CD1c-positive myeloid dendritic cell (primary cell): ENCODE data around the gene FAM180B.
"Not testable (repeated sequence)": the region's sequence is repeated elsewhere in the genome, so short reads cannot be mapped to it uniquely, and the experiment has no call there.

ENCODE experiments used
- DNase-seq: peaks from one replicate; pipeline ENCODE4 v3.0.0-alpha.2; 2016; ENCODE audit errors: extremely low spot score

FAM180B gene, protein sequence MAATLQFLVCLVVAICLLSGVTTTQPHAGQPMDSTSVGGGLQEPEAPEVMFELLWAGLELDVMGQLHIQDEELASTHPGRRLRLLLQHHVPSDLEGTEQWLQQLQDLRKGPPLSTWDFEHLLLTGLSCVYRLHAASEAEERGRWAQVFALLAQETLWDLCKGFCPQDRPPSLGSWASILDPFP

DNA sequence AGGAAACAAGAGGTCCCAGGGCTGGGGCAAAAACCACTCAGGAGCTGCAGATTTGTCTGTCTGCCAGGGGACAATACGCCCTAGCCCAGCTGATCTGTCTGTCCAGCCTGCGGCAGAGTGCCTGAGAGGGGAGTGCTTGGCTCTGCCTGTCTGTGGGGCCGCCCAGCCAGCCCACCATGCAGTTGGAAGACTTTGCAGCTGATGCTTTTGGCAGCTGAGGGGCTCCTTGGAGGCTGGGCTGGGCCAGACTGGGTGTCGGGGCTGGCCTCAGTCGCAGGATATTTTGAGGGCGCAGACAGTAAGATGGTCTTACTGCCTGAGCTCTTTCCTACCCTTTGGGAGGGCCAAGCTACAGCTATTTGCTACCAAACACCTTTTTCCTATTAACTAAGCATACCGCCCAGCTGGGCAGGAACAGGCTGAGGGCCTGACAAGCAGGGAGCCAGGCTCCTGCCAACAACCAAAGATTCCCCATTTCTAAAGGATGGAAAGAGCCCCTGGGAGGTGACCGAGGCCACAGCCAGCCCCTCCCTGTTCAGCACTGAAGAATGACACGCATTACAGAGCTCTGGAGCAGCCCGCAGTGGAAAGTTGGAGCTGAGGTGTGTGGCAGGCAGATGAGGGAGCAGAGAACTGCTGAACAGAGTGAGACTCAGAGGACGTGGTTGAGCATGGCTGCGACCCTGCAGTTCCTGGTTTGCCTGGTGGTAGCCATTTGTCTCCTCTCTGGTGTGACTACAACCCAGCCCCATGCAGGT lies at the start of gene FAM180B:
Gene FAM180B, plus strand, starts transcription at position 581 of the 758 bp plus-strand sequence. Its CDS starts 91 bp downstream, at position 672.
- DNase-seq = no peak

DNA sequence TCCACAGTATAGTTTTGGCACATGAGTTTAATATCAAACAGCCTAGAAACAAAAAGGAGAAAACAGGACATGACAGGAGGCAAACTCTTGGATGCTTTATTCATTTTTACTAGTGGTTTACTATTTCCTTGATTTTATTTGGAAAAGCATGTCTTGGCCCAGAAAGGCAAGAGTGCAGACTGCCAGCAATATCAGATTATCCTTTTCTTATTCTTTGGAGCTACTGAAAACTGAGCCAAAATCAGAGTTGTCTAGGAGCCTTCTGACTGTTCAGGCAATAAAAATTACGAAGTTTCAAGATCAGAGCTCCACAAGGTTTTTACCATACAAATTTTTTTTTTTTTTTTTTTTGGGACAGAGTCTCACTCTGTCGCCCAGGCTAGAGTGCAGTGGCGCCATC lies 49.6 kb upstream of the FAM180B start:
- DNase-seq = no peak

DNA sequence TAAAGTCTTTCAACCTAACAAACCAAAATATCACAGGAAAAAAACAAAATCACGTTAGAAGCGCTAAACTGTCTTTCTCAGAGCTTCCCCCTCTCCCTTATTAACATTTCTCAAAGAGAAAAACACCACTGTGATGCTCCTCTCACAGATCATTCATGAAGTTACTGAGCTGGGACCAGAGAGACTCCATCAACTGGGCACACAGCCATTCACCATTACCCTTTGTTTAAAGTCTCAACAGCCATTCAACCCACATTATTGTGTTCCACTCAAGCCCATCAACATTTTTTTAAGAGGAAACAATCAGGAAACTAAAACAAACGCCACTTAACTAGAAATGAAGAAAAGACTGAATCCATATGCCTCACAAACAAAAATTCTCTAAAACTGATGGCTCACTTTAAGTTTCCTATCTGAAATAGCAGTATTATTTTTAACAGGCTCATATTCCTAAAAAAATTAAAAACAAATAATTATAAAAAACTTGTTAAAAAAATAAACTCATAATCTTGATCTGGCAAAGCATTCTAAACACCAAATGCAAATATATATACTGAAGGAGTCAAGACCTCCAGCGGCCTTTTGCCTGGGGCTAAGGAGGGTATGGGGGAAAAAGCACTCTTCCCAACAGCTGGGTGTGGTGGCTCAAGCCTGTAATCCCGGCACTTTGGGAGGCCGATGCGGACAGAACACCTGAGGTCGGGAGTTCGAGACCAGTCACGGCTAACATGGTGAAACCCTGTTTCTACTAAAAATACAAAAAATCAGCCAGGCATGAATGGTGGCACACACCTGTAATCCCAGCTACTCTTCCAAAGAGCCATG lies 47.5 kb upstream of the FAM180B start:
- no peak for DNase-seq

DNA sequence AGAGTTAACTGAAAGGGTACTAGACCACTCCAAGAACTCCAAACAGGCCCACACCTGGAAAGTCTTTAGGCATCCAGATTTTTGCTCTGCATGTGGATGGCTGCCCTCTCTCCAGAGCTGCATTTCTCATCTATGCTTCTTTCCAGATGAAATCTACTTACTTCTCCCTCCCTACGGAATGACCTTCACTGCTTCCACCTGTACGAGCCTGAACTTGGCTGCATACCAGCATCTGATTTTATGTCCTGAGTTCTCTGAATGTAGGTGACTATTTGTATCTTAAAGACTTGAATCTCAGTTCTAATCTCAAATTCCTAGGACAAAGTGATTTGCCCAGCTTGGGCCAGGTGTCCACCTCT lies 46.8 kb upstream of the FAM180B start:
- no peak for DNase-seq

DNA sequence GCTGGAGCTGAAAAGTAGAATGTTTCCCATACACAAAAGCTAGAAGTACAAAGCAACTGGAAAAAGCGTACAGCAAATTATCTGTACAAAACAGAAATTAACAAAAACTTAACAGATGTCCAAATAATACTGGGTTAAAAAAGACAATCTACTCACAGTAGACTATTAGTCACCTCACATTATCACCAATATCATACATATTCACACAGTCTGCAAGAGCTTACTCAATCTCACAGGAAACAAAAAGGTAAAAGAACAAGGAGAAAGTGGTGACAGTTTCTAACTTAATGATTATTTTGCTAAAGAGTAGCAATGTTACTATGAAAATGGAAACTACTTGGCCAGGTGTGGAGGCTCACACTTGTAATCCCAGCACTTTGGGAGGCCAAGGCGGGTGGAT lies 45.4 kb upstream of the FAM180B start:
- no peak for DNase-seq

DNA sequence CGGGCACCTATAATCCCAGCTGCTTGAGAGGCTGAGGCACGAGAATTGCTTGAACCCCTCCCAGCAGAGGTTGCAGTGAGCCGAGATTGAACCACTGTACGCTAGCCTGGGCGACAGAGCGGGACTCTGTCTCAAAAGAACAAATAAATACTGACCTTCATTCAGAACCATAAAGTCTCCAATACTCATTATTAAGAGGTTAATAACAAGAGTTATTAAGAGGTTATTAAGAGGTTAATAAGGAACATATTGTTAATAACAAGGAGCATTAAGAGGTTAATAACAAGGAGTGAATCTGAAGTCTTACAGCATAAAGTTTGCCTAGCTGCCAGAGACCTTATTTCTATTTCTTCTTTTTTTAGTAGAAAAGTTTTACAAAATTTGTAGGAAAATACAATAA lies 41.2 kb upstream of the FAM180B start:
- DNase-seq = no peak

DNA sequence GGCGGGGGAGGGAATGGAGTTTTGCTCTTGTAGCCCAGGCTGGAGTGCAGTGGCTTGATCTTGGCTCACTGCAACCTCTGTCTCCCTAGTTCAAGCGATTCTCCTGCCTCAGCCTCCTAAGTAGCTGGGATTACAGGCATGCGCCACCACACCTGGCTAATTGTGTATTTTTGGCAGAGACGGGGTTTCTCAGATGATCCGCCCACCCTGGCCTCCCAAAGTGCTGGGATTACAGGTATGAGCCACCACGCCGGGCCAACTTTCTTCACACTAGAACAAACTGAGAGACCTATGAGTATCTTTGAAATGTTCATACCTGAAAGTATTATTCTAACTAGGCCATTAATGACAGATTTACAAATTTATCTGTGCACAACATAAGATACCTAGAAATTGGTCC lies 40.2 kb upstream of the FAM180B start:
- not testable (repeated sequence) for DNase-seq

DNA sequence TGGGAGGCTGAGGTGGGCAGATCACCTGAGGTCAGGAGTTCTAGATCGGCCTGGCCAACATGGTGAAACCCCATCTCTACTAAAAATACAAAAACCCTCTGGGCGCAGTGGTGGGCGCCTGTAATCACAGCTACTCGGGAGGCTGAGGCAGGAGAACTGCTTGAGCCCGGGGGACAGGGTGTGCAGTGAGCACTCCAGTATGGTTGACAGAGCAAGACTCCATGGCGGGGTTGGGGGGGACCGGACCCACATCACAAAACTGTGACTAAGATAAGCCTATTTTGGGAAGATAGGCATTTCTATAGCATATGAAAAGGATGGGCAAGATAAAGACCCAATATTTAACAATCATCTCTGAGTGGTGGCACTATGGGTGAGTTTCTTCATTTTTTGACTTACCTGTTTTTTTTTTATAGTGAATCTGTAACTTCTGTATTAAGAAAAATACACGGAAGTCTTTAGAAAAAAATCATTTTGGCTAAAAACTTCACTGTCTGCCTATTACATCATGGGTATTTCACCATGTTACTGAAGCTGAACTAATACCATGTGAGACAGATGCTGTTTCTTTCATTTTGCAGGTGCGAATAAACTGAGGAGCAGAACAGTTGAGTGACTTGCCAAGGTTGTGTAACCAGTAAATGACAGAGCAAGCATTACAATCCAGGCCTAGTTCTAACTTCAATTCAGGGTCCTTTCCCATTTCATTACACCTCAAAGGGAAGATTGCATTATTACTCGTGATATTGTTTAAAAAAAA lies 36.0 kb upstream of the FAM180B start:
- DNase-seq = peak; percentile 52

DNA sequence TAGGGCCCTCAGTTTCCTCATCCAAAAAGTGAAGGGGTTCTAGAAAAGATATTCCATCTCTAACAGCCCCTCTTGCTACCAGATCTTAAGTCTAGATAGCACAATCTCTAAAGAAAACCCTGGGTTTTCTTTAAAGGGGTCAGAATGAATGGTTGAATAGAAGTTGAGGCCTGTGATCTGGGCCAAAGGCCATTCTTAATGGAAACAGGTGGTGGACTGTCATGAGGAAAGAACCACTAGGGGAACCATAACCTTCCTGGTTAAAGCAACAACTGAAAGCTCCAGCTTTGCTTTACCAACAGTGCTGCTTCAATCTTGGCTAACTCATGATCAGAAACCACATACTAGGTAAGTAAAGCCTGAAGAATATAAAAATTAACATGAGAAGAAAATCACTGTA lies 35.4 kb upstream of the FAM180B start:
- DNase-seq = peak; percentile 50

DNA sequence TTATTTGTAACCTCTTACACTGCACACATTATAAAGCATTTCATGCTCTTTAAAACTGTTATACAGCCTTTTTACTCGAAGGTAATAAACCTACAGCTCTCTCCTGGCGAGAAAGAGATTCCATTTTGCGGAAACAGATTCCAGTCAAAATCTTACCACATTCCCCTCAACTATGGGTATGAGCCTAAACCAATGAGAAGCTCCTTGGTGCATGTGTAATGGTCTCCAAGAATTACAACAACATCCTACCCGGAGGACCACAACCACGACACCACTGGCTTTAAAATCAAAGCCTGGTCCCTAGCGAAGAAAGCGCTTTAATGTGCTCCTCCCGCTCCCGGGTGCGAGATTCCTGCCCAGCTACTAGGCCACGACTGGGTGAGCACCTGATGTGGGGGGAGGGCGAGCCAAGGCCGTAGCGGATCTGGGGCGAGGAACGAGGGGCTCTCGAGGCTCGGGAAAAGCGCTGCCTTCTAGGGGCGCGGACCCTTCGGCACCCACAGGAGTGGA lies 34.4 kb upstream of the FAM180B start:
- DNase-seq = peak; percentile 60

DNA sequence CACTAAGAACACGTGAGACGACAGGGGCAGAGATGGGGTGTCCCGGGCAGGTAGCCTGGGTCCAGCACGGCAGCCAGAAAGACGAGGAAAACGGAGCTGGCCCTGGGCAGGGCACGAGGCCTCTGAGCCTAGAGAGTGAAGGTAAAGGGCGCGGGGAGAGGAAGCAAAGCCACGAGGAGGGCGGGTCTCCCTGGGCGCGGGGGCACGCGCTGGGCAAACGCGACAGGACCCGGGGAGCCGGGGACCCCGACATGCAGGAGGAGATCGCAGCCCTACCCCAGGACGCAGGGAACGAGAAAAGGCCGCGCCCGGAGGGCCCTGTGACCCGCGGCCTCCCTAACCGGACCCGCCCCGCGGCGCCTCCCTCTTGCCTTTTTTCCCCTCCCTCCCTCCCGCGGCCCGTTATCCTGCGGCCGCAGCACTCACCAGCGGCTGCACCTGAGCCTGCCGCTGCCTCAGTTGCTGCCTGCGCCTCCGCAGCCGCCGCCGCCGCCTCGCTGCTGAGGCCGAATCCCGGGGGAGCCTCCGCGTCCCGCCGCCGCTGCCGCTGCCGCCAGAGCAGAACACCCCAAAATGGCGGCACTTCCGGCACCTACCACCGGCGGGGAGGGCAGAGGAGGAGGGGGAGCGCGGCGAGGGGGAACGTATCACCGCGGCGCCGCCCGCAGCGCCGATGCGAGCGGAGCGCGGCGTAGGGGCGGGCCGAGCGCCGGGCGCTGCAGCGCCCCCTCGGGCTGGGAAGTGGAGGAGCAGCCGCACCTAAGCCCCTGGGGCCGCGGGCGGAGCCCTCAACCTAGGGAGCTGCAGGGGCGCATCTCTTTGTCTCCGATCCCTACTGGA lies 33.7 kb upstream of the FAM180B start, which contains the start of gene CELF1:
Gene CELF1, minus strand, starts transcription at position 567 of the 840 bp plus-strand sequence. CDS start 53,609 bp downstream, outside the sequence.
- peak; percentile 97 for DNase-seq

DNA sequence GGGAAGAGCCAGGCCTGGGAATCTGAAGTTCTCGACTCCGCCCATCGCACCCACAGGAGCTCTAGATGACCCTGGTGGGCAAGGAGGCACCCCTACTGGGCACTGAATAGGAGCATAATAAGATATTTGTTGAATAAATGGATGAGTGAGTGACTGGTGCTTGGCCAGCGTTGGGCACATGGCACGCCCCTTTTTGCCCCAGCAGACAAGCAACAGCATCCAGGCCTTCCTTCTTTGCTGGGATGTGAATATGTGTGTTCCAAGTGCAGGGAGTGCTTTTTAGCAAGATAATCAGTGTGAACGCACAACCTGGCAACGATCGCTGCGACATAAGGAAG lies 33.1 kb upstream of the FAM180B start:
- DNase-seq = no peak

DNA sequence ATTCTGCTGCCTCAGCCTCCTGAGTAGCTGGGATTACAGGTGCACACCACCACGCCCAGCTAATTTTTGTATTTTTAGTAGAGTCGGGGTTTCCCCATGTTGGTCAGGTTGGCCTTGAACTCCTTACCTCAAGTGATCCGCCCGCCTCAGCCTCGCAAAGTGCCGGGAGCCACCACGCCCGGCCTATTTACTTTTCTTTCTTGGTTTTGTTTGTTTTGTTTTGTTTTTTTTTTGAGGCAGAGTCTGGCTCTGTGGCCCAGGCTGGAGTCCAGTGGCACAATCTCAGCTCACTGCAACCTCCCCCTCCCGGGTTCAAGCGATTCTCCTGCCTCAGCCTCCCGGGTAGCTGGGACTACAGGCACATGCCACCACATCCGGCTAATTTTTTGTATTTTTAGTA lies 29.5 kb upstream of the FAM180B start:
- DNase-seq = not testable (repeated sequence)

DNA sequence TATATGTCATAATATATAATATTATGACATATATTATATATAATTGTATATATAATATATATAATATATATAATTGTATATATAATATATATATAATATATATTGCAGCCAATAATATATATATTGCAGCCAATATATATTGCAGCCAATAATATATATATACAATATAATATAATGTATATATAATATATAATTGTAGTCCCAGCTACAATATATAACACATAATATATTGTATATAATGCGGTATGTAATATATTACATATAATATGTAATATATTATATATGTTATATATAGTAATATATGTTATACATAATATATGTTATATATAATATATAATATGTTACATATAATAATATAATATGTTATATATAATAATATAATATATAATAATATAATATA lies 27.8 kb upstream of the FAM180B start:
- no peak for DNase-seq

DNA sequence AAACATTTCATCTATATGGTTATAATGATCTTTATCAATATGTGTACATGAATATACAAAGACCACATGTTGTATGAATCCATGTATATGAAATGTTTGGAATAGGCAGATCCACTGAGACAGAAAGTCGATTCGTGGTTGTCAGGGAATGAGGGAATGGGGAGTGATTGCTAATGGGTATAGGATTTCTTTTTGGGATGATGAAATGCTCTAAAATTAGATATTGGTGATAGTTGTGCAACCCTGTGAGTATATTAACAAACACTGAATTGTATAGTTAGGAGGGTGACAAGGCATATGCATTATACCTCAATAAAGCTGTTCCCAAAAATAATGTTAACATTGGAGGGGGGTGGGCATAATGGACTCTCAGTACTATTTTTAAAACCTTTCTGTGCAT lies 26.1 kb upstream of the FAM180B start:
- no peak for DNase-seq

DNA sequence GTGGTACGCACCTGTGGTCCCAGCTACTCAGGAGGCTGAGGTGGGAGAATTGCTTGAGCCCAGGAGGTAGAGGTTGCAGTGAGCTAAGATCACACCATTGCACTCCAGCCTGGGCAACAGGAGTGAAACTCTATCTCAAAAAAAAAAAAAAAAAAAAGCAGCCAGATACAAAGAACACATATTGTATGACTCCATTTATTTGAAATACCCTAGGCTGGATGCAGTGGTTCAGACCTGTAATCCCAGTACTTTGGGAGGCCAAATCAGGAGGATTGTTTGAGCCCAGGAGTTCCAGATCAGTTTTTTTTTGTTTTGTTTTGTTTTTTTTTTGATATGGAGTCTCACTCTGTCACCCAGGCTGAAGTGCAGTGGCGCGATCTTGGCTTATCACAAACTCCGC lies 24.1 kb upstream of the FAM180B start:
- not testable (repeated sequence) for DNase-seq

DNA sequence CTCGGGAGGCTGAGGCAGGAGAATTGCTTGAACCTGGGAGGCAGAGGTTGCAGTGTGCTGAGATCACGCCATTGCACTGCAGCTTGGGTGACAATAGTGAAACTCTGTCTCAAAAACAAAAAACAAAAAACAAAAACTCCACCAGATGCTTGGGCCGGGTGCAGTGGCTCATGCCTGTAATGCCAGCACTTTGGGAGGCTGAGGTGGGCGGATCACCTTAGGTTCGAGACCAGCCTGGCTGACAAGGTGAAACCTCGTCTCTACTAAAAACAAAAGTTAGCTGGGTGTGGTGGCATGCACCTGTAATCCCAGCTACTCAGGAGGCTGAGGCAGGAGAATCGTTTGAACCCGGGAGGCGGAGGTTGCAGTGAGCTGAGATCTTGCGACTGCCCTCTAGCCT lies 22.1 kb upstream of the FAM180B start:
- DNase-seq = not testable (repeated sequence)

DNA sequence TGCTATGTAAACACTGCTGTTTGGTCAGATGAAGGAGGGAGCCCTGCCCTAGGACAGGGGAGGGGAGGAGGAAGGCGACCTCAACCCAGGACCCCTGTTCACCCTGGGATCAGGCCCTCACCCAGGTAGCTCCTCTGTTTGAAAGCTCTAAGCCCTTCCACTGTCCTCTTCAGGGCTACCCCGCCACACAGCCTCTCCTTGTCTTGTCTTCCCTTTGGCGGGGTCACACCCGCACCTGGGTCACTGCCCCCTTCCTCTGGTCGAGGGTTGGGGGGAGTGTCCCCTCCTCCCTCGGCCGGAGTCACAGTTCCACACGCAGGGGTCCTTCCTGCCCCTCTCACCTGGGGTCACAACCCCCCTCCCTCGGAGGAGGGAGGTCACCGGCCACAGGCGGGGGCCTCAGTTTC lies 21.5 kb upstream of the FAM180B start:
- DNase-seq = no peak

DNA sequence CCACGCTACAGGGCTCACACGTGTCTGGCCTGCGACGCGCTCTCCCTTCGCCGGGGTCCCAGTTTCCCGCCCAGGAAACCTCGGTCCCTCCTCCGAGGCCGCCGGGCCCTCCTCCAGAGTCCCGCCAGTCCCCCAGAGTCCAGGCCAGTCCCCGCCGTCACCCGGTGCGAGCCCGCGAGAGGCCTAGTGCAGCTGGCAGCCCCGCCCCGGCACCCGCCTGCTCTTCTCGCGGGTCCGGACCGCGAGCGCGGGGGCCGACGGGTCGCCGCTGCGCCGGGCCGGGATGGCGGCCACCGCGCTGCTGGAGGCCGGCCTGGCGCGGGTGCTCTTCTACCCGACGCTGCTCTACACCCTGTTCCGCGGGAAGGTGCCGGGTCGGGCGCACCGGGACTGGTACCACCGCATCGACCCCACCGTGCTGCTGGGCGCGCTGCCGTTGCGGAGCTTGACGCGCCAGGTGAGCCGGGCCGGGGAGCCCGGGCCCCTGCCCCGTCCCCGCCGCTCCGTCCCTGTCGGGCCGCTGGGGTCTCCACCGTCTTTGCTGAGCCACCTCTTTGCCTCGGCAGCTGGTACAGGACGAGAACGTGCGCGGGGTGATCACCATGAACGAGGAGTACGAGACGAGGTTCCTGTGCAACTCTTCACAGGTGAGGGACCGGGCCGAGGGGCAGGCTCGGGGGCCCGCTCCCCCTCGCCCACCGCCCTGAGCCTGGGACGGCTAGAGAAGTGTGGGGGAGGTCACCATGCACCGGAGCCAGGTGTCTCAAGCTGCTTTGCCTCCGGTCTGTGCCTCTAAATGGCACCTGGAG lies 20.9 kb upstream of the FAM180B start, which contains the start of gene PTPMT1:
Gene PTPMT1, plus strand, starts transcription at position 260 of the 809 bp plus-strand sequence. Its CDS starts 24 bp downstream, at position 284.
- peak; percentile 78 for DNase-seq
